Stimulated activated CD4-positive, alpha-beta T cell treated with anti-CD3 and anti-CD28 coated beads, Interleukin-15, amount 100 ng/mL, for 48 hours (primary cell): ENCODE results near the gene SLC44A5.
"Not testable (repeated sequence)": the region's sequence is repeated elsewhere in the genome, so short reads cannot be mapped to it uniquely, and the experiment has no call there.

Experiments
- DNase-seq, 2 donors: peaks; one replicate each; pipeline ENCODE4 v3.0.0-alpha.2; 2020; ENCODE audit warnings: low read depth in 2 of 2

SLC44A5 gene

DNA sequence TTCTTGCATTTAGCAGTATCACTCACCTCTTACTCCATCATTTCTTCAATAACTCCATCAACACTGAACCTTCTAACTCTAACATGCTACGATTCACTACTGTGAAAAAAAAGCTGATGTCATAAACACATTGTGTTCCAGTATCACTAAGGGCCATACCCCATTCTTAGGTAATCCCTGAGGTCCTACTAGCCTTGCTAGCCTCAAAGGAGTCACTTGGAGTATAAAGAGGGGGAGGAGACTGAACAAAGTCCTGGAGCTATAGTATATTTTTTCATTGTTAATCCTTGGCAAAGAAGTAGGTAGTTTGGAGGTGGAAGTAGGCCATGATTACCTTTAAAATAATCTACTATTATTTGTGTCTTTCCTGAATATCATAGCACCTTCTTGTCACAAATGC is at the start of gene SLC44A5:
SLC44A5 (minus strand) TSS at position 101 of the 400 bp plus-strand sequence. CDS start 69,667 bp downstream, outside the sequence.
- DNase-seq: no peak

GRCh38 chr1:75655931-75656330 is 45.0 kb upstream of the SLC44A5 start:
- DNase-seq: no peak

DNA sequence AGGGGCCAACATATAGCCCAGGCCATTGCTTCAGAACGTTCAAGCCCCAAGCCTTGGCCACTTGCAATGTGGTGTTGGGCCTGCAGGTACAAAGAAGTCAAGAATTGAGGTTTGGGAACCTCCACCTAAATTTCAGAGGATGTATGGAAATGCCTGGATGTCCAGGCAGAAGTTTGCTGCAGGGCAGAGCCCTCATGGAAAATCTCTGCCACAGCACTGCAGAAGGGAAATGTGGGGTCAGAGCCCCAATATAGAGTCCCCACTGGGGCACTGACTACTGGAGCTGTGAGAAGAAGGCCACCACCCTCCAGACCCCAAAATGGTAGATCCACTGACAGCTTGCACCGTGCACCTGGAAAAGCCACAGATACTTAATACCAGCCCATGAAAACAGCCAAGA is 36.3 kb upstream of the SLC44A5 start:
- DNase-seq: not testable (repeated sequence)

GRCh38 chr1:75645153-75645552 is 34.2 kb upstream of the SLC44A5 start:
- not testable (repeated sequence) for DNase-seq

DNA sequence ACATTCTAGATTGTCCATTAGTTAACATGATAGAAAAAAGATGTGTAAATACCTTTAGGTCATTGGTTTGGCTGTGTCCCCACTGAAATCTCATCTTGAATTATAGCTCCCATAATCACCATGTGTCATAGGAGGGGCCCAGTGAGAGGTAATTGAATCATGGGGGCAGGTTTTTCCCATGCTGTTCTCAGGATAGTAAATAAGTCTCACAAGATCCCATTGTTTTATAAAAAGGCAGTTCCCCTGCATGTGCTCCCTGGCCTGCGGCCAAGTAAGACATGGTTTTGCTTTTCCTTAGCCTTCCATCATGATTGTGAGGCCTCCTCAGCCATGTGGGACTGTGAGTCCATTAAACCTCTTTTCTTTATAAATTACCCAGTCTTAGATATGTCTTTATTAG is 32.5 kb upstream of the SLC44A5 start:
- no peak for DNase-seq

DNA sequence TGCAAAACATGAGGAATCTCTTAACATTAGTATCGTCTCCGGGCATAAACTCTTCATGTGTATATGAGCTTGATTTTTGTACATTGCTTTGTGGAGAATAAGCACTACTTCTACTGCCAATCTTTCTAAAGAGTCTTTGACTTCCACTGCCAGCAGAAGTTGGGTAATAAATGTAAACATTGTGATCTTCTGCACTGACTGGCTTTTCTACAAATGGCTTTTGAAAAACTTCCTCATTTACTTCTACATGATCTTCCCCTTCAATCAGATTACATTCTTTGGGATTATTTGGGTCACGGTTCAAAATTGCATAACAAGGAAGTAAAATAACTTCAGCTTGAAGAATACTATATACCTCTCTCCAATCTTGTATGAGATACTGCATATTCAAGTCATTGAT is 30.4 kb upstream of the SLC44A5 start:
- no peak for DNase-seq

- DNase-seq: no peak
Measured at GRCh38 chr1:75640137-75640536, 29.2 kb upstream of the SLC44A5 start.

DNA sequence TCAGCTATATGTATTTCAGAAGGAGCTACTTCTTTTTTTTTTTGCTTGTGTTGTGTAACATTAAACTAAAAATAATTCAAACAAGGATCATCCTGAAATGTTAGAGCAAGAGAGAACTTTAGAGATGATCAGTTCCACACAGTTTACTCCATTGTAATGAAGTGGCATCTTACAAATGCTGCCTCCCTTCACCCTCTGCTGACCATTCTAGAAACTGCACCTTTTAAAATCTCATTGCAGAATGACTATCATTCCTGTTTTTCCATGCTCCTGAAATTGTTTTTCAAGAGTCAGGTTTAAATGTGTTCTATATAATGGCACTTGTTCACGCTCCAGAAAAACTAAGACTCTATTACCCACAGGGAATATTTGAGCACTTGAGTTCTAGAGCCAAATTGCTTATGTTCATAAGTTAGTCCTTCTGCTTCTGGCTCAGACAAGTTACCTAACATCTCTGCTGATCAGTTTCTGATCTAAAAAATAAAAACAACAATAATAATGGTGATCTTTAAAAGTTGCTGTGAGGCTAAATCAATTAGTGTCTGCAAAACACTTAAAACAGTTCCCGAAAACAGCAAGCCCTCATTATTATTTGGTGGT is 21.5 kb upstream of the SLC44A5 start:
- no peak for DNase-seq

DNA sequence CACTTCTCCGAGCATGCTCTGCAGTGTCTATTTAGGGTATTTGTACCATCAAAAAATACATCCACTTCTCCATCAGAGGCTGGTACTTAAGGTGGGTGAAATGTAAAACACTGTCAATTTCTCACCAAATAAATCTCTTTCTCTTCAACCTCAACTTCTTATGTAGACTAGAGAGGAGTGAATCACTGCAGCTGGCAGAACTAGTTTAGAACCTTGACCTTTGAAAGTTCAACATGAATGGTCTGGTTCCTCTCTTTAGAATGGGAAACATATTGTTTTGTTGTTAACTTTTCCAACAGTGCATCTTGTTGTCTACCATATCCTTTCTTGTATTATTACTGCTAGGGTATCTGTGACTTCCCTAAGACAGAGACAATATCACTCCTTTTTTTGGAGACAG is 20.1 kb upstream of the SLC44A5 start:
- no peak for DNase-seq

- no peak for DNase-seq
Measured at GRCh38 chr1:75630004-75630594, 19.2 kb upstream of the SLC44A5 start.

GRCh38 chr1:75625795-75626194 is 14.9 kb upstream of the SLC44A5 start:
- no peak for DNase-seq

DNA sequence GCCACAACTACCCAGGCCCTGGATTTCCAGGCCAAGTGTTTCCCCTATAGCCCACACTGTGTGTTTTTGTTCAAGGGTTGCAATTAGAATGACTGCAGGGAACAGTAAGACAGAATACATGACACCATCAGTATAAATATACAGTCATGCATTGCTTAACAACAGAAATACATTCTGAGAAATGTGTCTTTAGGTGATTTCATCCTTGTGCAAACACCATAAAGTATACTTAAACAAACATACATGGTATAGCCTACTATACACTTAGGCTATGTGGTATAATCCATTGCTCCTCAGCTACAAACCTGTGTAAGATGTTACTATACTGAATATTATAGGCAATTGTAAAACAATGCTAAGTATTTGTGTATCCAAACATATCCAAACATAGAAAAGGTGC is 7.5 kb upstream of the SLC44A5 start:
- DNase-seq: no peak

DNA sequence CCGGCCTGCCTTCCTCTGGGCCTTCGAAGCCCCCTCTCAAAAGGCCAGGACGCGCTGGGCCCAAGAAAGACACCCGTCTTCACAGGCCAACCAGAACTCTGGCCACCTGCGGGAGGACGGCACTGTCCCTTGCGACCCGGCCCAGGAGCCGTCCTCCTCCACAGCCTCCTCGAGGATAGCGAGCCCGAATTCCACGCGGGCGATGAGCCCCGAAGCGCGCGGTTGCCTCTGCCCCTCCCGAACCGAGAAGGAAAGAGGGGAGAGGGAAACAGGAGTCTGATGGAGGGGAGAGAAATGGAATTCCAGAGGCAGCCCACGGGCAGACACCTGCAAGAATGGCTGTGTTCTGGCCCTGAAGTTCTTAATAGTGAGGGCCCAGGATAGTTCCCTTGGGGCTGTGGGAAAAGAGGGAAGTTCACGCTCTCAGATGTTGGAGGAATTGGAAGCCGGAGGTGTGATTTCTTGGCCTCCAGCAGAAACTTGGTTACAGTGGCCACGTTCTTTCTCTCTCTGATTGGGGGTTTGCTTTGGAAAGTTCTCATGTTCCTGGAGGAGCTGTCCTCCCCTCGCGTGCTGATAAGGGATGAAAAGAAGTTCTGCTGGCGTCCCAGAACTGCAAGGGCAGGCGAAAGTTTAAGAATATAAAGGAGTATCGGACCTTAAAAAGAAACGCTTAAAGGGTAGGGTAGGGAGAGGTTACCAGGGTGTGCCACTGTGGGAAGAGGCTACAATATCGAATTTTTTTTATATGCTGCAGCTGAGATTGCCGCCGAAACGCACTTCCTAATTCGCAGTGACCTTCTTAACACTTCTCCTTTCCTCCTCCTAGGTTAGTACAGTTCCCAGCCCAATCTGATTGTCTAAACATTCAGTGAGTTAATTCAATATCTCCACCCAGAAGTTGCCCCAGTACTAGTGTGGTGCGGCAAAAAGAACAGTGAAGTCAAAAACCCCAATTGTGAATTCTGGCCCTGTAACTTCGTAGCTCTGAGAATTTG is 5.8 kb upstream of the SLC44A5 start:
- no peak for DNase-seq

DNA sequence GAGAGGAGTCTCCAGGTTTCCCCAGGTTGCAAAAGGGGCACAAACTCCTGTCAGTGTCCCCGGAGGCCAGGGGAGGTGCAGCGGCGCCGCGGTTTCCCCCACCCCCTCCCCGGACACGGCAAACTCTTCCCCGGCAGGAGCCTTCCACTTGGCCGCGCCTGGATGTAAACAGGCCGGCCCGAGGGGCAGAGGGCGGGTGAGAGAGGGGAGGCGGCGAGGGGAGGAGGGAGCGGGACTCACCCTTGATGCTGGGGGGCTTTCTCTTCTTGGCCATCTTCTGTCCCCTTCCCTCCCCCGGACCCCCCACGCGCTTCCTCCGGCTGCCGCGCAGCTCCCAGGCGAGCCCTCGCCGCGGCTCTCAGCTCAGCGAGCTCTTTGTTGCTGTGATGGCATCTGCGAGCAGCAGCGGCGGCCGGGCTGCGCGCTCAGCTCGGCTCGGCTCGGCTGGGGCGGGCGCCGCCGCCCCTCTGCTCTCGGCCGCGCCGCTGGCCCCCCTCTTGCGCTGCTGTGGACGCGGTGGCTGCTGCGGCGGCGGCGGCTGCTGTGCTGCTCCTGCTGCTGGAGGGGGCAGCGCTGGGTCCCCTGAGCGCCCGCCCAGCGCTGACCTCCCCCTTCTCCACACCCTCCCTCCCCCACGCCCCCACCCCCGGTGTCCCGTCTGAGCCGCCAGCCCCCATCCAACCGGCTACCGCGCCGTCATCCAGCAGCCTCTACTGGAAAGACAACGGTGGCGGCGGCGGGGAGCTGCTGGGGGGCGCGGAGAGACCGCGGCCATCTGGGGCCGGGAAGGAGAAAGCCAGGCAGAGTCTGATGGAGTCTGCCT is 4.9 kb upstream of the SLC44A5 start:
- no peak for DNase-seq

DNA sequence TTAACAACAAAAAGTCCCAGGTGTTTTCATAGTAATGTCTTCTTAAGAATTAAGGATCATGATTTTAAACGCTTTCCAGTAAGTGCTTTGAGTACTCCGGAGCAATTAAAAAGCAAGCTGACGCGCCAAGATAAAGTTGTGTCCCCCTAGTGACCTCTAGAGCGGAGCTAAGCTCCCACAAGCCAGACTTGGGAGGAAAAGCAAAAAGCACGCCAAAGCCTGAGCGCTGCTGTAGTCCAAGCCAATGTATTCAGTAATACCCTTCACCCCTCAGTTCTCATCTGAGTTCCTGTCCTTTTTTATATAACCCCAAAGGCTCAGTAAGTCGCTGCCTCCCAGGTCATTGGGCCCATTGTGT is 3.5 kb upstream of the SLC44A5 start:
- no peak for DNase-seq

- DNase-seq: no peak
Measured at GRCh38 chr1:75613916-75614315, 3.0 kb upstream of the SLC44A5 start.

DNA sequence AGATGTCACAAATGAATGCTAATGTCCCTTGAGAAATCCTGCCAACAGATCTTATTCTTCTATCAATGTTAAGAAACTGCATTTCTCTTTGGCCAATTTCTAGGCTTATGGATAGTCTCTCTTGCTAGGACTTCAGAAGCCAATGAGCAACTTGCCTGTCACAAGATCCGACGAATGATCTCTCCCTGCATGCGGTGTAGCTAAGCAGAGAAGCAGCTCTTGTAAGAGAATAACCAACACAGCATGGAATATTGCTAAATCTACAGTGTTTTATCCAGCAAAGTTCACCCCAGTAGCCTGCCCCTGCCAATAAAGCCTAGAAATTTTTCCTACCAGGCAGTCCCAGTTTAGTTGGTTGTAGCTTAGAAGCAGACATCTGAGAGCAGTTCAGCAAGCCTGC is 2.1 kb upstream of the SLC44A5 start:
- DNase-seq: no peak

DNA sequence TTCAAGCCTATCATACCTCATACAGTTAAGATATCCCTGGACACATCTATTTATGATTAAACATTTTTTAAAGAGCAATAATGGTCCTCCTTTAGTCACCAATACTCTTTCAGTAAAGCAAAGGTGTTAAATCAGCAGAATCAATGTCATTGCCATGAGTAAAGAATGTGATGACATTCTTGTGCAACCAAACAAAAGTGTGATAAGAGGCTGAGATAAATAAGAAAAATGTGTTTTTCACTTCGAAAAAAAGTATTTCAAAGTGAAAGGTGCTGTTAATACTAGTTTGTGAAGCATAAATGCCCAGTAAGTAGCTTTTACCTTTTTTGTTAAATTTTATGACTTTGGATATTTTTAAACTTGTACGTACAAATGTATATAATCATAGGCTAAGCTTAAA is 8.4 kb downstream of the SLC44A5 start:
- DNase-seq: no peak

DNA sequence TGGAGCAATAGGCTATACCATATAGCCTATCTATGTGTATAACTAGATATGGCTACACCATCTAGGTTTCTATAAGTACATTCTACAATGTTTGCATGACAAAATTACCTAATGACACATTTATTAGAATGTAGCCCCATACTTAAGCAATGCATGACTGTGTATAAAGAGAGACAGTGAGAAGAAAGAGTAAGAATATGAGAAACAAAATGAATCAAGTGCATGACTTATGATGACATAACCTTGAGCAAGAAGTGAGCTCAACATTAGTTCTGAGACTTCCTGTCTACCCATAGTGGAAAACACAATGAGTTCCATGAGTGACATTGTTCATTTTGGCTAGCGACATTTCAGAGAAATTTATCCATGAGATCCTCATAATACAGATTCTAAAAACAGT is 10.1 kb downstream of the SLC44A5 start:
- DNase-seq: no peak

DNA sequence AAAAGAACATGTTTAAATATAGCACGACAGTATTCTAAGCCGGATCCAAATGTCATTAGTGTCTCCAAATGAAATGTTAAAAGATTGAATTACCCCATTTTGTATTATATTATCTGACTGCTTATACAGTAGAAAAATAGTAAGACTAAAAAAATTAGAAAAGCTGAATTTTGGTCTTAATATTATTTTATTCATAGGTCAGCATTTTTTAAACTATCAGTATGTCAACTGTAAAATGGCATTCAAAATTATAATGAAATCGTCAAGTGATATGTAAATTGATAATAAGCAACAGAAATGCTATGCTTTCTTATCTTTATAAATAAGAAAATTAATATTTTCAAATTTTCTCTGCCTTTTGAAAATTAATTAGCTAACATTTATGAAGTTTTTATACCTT is 16.6 kb downstream of the SLC44A5 start:
- no peak for DNase-seq

DNA sequence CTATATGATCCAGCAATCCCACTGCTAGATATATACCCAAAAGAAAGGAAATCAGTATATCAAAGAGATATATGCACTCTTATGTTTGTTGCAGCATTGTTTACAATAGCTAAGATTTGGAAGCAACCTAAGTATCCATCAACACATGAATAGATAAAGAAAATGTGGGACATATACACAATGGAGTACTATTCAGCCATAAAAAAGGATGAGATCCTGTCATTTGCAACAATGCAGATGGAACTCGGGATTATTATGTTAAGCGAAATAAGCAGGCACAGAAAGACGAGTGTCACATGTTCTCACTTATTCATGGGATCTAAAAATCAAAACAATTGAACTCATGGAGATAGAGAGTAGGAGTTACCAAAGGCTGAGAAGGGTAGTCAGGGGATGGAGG is 17.5 kb downstream of the SLC44A5 start:
- DNase-seq: not testable (repeated sequence)

DNA sequence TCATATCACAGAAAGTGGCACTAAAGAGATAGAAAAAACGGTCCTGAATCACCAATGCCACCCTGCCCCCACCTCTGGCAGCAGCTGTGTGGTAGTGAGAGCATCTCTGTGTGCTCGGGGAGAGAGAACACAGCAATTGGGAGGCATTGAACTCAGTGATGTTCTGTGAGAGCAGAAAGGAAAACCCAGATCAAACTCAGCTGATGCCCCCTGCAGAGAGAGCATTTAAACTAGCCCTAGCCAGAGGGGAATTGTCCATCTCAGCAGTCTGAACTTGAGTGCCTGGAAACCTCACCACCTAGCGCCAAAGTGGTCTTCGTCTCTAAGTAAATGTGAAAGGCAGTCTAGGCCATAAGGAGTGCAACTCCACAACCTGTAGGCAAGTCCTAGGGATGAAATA is 21.3 kb downstream of the SLC44A5 start:
- no peak for DNase-seq
